T-cell (primary cell): ENCODE results near the gene HIKESHI. TPM values are rescaled to one million over a fixed set of nuclear protein-coding genes. Genes with fewer than 3 reads are reported as not detected.

ENCODE experiments used
- ATAC-seq, 4 experiments: fragments of 200-7000 bp in 3 of 4; fragments of 150-1000 bp in 1 of 4; cut with Tn5 transposase; replicated peaks in 1 of 4; 1 replicate in 3 of 4; 2 replicates in 1 of 4; pipeline ENCODE4 v1.10.0; 2021; ENCODE audit warnings: moderate library complexity in 3 of 4, mild to moderate bottlenecking in 2 of 4, moderate number of reproducible peaks in 1 of 4
- CTCF ChIA-PET, 2 donors: fragments of 300-600 bp; sonication (Branson Sonifier 250); formaldehyde crosslinking; loops; one replicate each; lab custom pipeline; 2022; ENCODE audit warnings: antibody characterized with exemption in 2 of 2; lab: Charles Lee
- POLR2A ChIA-PET, 2 donors: fragments of 300-600 bp; sonication (Branson Sonifier 250); formaldehyde crosslinking; loops; one replicate each; lab custom pipeline; 2022; ENCODE audit warnings: antibody characterized with exemption in 2 of 2; lab: Charles Lee
- DNase-seq, 35 experiments: peaks; one replicate each; pipeline versions ENCODE4 v3.0.0 to v3.0.0-alpha.2; 2013 to 2023
- H3K27ac ChIP-seq: one replicate; pipeline ENCODE4 v1.5.1; 2013; ENCODE audit warnings: low read length
- H3K27me3 ChIP-seq, 2 experiments: replicated peaks in 1 of 2; 1 replicate in 1 of 2; 2 replicates in 1 of 2; pipeline versions ENCODE4 v1.6.1 to v1.7.0; 2013; ENCODE audit warnings: low read length in 1 of 2, mixed read lengths in 1 of 2; ENCODE audit not compliant: control insufficient read depth in 2 of 2, insufficient read depth in 2 of 2; ENCODE audit errors: extremely low read depth in 1 of 2
- H3K36me3 ChIP-seq, 2 donors: 1 replicate in 1 of 2; 2 replicates in 1 of 2; pipeline versions ENCODE4 v1.6.1 to v1.7.0; 2013; ENCODE audit warnings: low read length in 1 of 2; ENCODE audit not compliant: control insufficient read depth in 2 of 2, insufficient read depth in 1 of 2; ENCODE audit errors: extremely low read depth in 1 of 2
- H3K4me1 ChIP-seq, 2 experiments: 1 replicate in 1 of 2; 2 replicates in 1 of 2; pipeline versions ENCODE4 v1.6.1 to v1.7.0; 2013; ENCODE audit warnings: low read length in 2 of 2, mixed read lengths in 1 of 2; ENCODE audit not compliant: insufficient read depth in 2 of 2, control insufficient read depth in 1 of 2; ENCODE audit errors: extremely low read depth in 1 of 2
- H3K4me3 ChIP-seq, 2 donors: 1 replicate in 1 of 2; 2 replicates in 1 of 2; pipeline versions ENCODE4 v1.5.1 to v1.7.0; 2013; ENCODE audit warnings: mild to moderate bottlenecking in 2 of 2, low read length in 1 of 2, moderate library complexity in 1 of 2; ENCODE audit not compliant: control insufficient read depth in 1 of 2; ENCODE audit errors: extremely low read depth in 1 of 2
- H3K9me3 ChIP-seq: 2 replicates; pipeline ENCODE4 v1.7.0; 2013
- H3K27ac Mint-ChIP-seq, 2 donors: one replicate each; pipeline ENCODE4 v1.8.0; 2020 to 2021; ENCODE audit warnings: mild to moderate bottlenecking in 2 of 2, mixed read lengths in 2 of 2
- H3K27me3 Mint-ChIP-seq, 2 donors: one replicate each; pipeline ENCODE4 v1.8.0; 2021 to 2022; ENCODE audit warnings: mixed read lengths in 2 of 2
- H3K36me3 Mint-ChIP-seq: one replicate; pipeline ENCODE4 v1.8.0; 2021; ENCODE audit warnings: mixed read lengths
- H3K4me1 Mint-ChIP-seq, 3 donors: one replicate each; pipeline ENCODE4 v1.8.0; 2020 to 2022; ENCODE audit warnings: mixed read lengths in 3 of 3, mild to moderate bottlenecking in 1 of 3
- H3K4me3 Mint-ChIP-seq, 3 donors: one replicate each; pipeline ENCODE4 v1.8.0; 2020 to 2022; ENCODE audit warnings: mild to moderate bottlenecking in 3 of 3, mixed read lengths in 3 of 3, moderate library complexity in 3 of 3
- H3K9me3 Mint-ChIP-seq, 3 donors: one replicate each; pipeline ENCODE4 v1.8.0; 2020 to 2022; ENCODE audit warnings: mixed read lengths in 3 of 3
- WGBS: methylation state at CpG from one replicate; pipeline ENCODE4 v1.1.5; 2013; ENCODE audit warnings: missing lambda C conversion rate; ENCODE audit not compliant: insufficient coverage; 5-methylcytosine and 5-hydroxymethylcytosine counted together
- total RNA-seq, 35 experiments: library from RNA in 6 of 35; stranded (reverse) in 6 of 35; fragments of 120-200 nt in 1 of 35; gene quantifications; one replicate each; pipeline versions ENCODE4 v1.2.1 to v1.2.4 and lab custom pipeline; 2013 to 2026

The HIKESHI gene
- total RNA-seq, 5 donors from 2014 or later (not counting 1 experiment from before 2014, with no cell fraction given): 20.6 to 32.1 (median 28.7) TPM

DNA sequence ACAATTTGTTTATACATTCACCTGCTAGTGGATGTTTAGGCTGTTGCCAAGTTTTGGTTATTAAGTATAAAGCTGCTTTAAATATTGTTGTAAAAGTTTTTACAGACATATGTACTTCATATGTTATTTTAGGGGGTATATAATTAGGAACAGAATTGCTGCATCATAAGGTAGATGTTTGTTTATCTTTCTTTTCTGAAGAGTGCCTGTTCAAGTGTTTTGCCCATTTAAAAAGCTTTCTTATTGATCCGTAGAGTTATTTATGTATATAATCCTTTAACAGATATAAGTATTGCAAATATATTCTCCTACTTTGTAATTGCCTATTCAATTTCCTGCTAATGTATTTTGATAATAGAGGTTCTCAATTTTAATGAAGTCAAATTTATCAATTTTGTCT is 61.4 kb downstream of the HIKESHI start:
- no peaks in the 10 kb centered on the region for H3K9me3 ChIP-seq
- H3K4me1 ChIP-seq: no peaks in the 10 kb centered on the region
- DNase-seq: no peak
- no peaks in the 10 kb centered on the region for H3K4me1 Mint-ChIP-seq
- peaks cover 0 to 13% (median 3%) of the 10 kb centered on the region in 3 donors for H3K9me3 Mint-ChIP-seq
- H3K4me3 Mint-ChIP-seq: no peak overlapping the region
- ChIA-PET POLR2A (interaction anchor here in 1 of 2 donors (0.8 kb wide), 1 partner anchor 27 kb away, joined by 5 read pairs; no protein-coding TSS in a partner anchor), CTCF (no interaction called here)
- H3K4me3 ChIP-seq: no peak overlapping the region
- no peaks in the 10 kb centered on the region for H3K27me3 Mint-ChIP-seq
- no CpG with 5 or more reads among the region's 1 CpG for WGBS
- peaks cover 14% of the 10 kb centered on the region for H3K36me3 Mint-ChIP-seq
- no peak overlapping the region for H3K27ac ChIP-seq
- ATAC-seq: no peak
- no peaks in the 10 kb centered on the region for H3K36me3 ChIP-seq
- no peak overlapping the region for H3K27ac Mint-ChIP-seq
- no peaks in the 10 kb centered on the region for H3K27me3 ChIP-seq

DNA sequence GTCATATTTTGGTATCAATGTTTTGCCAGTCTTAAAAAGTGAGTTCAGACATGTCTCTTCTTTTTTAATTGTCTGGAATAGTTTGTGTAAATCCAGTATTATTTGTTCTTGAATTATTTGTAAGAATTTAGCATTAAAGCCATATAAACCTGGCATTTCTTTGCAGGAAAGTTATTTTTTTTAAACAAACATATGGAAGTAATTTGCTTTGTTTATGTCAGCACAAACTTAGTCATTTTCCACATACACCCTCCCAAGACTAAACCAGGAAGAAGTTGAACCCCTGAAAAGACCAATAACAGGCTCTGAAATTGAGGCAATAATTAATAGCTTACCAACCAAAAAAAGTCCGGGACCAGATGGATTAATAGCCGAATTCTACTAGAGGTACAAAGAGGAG is 63.5 kb downstream of the HIKESHI start:
- H3K27me3 ChIP-seq: no peaks in the 10 kb centered on the region
- WGBS: no CpG with 5 or more reads among the region's 2 CpGs
- DNase-seq (no peak), ATAC-seq (no peak)
- H3K36me3 ChIP-seq: no peaks in the 10 kb centered on the region
- H3K4me3 ChIP-seq: no peak overlapping the region
- H3K27ac ChIP-seq: no peak overlapping the region
- Mint-ChIP-seq H3K36me3 (peaks cover 10% of the 10 kb centered on the region), H3K4me1 (no peaks in the 10 kb centered on the region), H3K27ac (no peak overlapping the region), H3K9me3 (peaks cover 0 to 13% (median 3%) of the 10 kb centered on the region in 3 donors), H3K27me3 (no peaks in the 10 kb centered on the region), H3K4me3 (no peak overlapping the region)
- POLR2A ChIA-PET: no interaction called here
- no peaks in the 10 kb centered on the region for H3K9me3 ChIP-seq
- CTCF ChIA-PET: no interaction called here
- H3K4me1 ChIP-seq: no peaks in the 10 kb centered on the region

DNA sequence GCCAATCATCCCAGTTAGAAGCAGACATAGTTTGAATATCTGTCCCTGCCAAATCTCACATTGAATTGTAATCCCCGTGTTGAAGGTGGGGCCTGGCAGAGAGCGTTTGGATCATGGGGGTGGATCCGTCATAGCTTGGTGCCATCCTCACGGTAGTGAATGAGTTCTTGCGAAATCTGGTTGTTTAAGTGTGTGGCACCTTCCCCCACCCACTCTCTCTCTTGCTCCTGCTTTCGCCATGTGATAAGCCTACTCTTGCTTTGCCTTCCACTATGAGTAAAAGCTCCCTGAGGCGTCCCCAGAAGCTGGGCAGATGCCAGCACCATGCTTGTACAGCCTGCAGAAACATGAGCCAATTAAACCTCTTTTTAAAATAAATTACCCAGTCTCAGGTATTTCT is 67.6 kb downstream of the HIKESHI start:
- H3K27me3 ChIP-seq: peaks cover 0 to 3% of the 10 kb centered on the region in 2 experiments
- DNase-seq (no peak), ATAC-seq (no peak)
- H3K27ac Mint-ChIP-seq: no peak overlapping the region
- CTCF ChIA-PET: interaction anchor here in 1 of 2 donors (0.6 kb wide), 1 partner anchor 78 kb away, joined by 3 read pairs; no protein-coding TSS in a partner anchor
- POLR2A ChIA-PET: no interaction called here
- no peaks in the 10 kb centered on the region for H3K9me3 Mint-ChIP-seq
- no peaks in the 10 kb centered on the region for H3K36me3 ChIP-seq
- no peak overlapping the region for H3K27ac ChIP-seq
- WGBS: 81% methylated on average over 2 of the region's 7 CpGs
- H3K4me1 ChIP-seq: no peaks in the 10 kb centered on the region
- H3K36me3 Mint-ChIP-seq: peaks cover 4% of the 10 kb centered on the region
- no peak overlapping the region for H3K4me3 ChIP-seq
- no peaks in the 10 kb centered on the region for H3K9me3 ChIP-seq
- H3K4me3 Mint-ChIP-seq: no peak overlapping the region
- no peaks in the 10 kb centered on the region for H3K4me1 Mint-ChIP-seq
- H3K27me3 Mint-ChIP-seq: peaks cover 2 to 6% of the 10 kb centered on the region in 2 donors

DNA sequence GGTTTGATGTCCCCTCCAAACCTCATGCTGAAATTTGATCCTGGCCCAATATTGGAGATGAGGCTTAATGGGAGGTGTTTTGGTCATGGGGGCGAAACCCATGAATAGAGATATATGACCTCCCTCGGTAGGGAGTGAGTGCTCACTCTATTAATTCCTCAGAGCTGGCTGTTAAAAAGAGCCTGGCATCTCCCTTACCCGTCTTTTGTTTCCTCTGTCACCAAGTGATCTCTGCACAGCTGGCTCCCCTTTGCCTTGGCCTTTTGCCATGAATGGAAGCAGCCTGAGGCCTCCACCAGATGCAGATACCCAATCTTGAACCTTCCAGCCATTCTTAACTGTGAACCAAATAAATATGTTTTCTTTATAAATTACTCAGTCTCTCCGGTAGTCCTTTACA is 68.1 kb downstream of the HIKESHI start:
- no peak for ATAC-seq
- 94% methylated on average over 2 of the region's 4 CpGs for WGBS
- no peaks in the 10 kb centered on the region for H3K9me3 Mint-ChIP-seq
- peaks cover 4 to 6% of the 10 kb centered on the region in 2 donors for H3K27me3 Mint-ChIP-seq
- POLR2A ChIA-PET: no interaction called here
- H3K27ac Mint-ChIP-seq: no peak overlapping the region
- Histone ChIP-seq H3K36me3 (no peaks in the 10 kb centered on the region), H3K27ac (no peak overlapping the region), H3K27me3 (peaks cover 0 to 4% of the 10 kb centered on the region in 2 experiments), H3K4me3 (no peak overlapping the region), H3K9me3 (no peaks in the 10 kb centered on the region), H3K4me1 (no peaks in the 10 kb centered on the region)
- H3K36me3 Mint-ChIP-seq: peaks cover 4% of the 10 kb centered on the region
- no peak overlapping the region for H3K4me3 Mint-ChIP-seq
- CTCF ChIA-PET: no interaction called here
- H3K4me1 Mint-ChIP-seq: no peaks in the 10 kb centered on the region
- DNase-seq: no peak

DNA sequence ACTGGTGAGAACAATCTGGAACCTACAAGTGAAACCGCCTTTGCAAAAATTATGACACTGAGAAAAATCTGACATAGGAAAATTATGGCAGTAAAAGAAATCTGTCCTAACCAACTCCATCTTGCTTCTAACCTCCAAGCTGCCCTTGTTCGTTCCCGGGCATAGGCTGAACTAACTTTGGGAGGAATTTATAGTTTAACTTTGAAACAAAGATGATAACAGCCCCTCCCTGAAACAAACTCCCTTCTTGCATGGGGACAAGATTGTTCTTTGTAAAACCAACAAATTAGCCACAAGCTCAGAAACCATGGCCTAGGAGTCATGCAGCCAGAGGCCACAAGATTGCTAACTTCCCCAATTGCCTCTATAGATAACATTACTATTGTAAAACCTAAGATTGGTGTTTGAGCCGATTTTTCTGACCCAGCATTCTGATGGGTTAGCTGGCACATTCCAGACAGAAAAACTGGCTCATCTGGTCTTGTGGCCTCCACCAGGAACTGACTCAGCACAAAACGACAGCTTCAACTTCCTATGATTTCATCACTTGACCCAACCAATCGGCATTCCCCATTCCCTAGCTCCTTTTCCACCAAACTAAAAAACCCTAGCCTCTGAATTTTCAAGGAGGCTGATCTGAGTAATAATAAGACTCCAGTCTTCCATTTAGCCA is 69.0 kb downstream of the HIKESHI start:
- ATAC-seq (no peak), DNase-seq (no peak)
- CTCF ChIA-PET: interaction anchor here in 1 of 2 donors (0.6 kb wide), 1 partner anchor 17 kb away, joined by 3 read pairs; no protein-coding TSS in a partner anchor
- H3K4me1 Mint-ChIP-seq: no peaks in the 10 kb centered on the region
- no peaks in the 10 kb centered on the region for H3K4me1 ChIP-seq
- no peaks in the 10 kb centered on the region for H3K9me3 ChIP-seq
- no peaks in the 10 kb centered on the region for H3K36me3 ChIP-seq
- H3K27me3 Mint-ChIP-seq: peaks cover 4 to 6% of the 10 kb centered on the region in 2 donors
- H3K4me3 ChIP-seq: no peak overlapping the region
- H3K9me3 Mint-ChIP-seq: no peaks in the 10 kb centered on the region
- POLR2A ChIA-PET: no interaction called here
- no peak overlapping the region for H3K4me3 Mint-ChIP-seq
- H3K27ac ChIP-seq: no peak overlapping the region
- H3K36me3 Mint-ChIP-seq: no peaks in the 10 kb centered on the region
- 58% methylated on average over 3 of the region's 6 CpGs for WGBS
- peaks cover 0 to 4% of the 10 kb centered on the region in 2 experiments for H3K27me3 ChIP-seq
- no peak overlapping the region for H3K27ac Mint-ChIP-seq

DNA sequence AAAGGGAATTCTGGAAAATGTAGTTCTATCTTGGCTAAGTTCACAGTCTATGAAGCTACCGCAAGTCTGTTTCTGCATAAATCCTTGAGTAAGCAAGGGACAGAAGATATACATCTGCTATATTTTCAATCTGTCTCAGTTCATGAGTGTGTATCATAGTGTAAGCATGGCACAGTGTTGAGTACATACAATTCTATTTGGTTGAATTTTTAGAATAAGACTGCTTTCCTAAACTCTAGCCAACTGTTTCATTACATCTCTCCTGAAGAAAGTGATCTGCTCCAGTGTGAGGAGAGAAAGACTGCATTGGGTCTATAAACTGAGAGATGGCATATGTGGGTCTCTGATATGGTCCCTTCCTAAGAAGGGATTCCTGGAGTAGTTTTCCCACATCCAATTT is 70.0 kb downstream of the HIKESHI start:
- Histone ChIP-seq H3K4me1 (no peaks in the 10 kb centered on the region), H3K4me3 (no peak overlapping the region), H3K36me3 (no peaks in the 10 kb centered on the region), H3K27me3 (peaks cover 0 to 4% of the 10 kb centered on the region in 2 experiments), H3K27ac (no peak overlapping the region), H3K9me3 (no peaks in the 10 kb centered on the region)
- Mint-ChIP-seq H3K4me1 (no peaks in the 10 kb centered on the region), H3K9me3 (no peaks in the 10 kb centered on the region), H3K36me3 (no peaks in the 10 kb centered on the region), H3K27ac (no peak overlapping the region), H3K4me3 (no peak overlapping the region), H3K27me3 (peaks cover 4 to 6% of the 10 kb centered on the region in 2 donors)
- ChIA-PET POLR2A (no interaction called here), CTCF (no interaction called here)
- DNase-seq: no peak
- ATAC-seq: no peak
- no CpG with 5 or more reads among the region's 1 CpG for WGBS
